Tibial nerve (tissue), 3 donors: ENCODE measurements around the gene MORC2.

Source experiments
- POLR2A ChIP-seq, 2 donors: fragments of 450-650 bp; IDR thresholded peaks; one replicate each; pipeline ENCODE4 v1.6.1; 2017; ENCODE audit warnings: antibody characterized with exemption in 2 of 2, mild to moderate bottlenecking in 2 of 2, moderate library complexity in 2 of 2
- TF ChIP-seq, protein P1 (sequence below), 5 experiments: fragments of 200-600 bp in 3 of 5; fragments of 450-650 bp in 2 of 5; sonication (generic) in 3 of 5; IDR thresholded peaks; one replicate each; pipeline ENCODE4 v1.5.1; 2016 to 2019; ENCODE audit warnings: antibody characterized with exemption in 5 of 5, mild to moderate bottlenecking in 3 of 5, moderate library complexity in 2 of 5

DNA sequence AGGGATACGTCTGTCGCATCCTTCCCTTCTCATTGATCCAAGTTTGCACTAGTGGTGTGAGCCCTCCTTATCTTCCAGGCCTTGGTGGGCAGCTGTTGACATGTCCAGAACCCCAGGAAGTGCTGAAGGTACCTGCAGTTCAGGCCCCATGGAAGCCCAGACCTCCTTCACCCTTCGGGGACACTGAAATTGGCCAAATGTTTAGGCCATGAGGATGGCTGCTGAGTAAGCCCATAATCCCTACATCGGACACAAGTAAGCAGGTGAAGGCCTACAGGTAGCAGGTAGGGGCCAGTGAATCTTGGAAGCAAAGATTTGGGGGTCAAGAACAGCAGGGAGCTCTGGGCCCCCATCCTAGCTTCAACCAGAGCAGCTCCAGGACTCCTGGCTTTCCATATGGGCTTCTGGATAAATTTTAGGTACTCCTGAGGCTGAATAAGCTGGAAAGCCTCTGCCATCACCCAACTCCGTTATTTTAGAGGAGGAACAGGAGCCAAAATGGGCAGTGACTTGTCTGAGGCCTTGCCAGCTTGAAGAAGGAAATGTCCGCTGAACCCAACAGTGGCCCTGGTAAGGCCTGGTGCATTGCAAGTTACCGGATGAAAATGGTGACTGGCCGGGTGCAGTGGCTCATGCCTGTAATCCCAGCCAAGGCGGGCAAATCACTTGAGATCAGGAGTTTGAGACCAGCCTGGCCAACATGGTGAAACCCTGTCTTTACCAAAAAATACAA is 45.2 kb downstream of the MORC2 start:
- TF ChIP-seq POLR2A (IDR thresholded peaks at IDR 0.05): no peak
- TF ChIP-seq, protein P1, sequence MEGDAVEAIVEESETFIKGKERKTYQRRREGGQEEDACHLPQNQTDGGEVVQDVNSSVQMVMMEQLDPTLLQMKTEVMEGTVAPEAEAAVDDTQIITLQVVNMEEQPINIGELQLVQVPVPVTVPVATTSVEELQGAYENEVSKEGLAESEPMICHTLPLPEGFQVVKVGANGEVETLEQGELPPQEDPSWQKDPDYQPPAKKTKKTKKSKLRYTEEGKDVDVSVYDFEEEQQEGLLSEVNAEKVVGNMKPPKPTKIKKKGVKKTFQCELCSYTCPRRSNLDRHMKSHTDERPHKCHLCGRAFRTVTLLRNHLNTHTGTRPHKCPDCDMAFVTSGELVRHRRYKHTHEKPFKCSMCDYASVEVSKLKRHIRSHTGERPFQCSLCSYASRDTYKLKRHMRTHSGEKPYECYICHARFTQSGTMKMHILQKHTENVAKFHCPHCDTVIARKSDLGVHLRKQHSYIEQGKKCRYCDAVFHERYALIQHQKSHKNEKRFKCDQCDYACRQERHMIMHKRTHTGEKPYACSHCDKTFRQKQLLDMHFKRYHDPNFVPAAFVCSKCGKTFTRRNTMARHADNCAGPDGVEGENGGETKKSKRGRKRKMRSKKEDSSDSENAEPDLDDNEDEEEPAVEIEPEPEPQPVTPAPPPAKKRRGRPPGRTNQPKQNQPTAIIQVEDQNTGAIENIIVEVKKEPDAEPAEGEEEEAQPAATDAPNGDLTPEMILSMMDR (IDR thresholded peaks at IDR 0.05): no peak
